GM21360 (cell line): ENCODE measurements around the gene SMC6.

Experiments used
- ATAC-seq: cut with Tn5 transposase; IDR thresholded peaks from one replicate; pipeline ENCODE4 v1.9.1; 2021; ENCODE audit warnings: mild to moderate bottlenecking, moderate library complexity; ENCODE audit not compliant: unreplicated experiment

The SMC6 gene

DNA sequence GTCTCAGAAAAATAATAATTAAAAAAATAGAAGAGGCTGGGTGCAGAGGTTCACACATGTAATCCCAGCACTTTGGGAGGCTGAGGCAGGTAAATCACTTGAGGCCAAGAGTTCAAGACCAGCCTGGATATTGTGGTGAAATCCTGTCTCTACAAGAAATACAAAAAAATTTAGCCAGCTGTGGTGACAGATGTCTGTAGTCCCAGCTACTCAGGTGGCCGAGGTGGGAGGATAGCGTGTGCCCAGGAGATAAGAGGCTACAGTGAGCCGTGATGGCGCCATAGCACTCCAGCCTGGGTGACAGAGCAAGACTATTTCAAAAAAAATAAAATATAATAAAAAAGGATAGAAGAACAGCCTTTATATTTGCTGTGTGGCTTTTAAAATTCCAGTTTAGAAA, 35.9 kb downstream of the SMC6 start:
- no peak for ATAC-seq

DNA sequence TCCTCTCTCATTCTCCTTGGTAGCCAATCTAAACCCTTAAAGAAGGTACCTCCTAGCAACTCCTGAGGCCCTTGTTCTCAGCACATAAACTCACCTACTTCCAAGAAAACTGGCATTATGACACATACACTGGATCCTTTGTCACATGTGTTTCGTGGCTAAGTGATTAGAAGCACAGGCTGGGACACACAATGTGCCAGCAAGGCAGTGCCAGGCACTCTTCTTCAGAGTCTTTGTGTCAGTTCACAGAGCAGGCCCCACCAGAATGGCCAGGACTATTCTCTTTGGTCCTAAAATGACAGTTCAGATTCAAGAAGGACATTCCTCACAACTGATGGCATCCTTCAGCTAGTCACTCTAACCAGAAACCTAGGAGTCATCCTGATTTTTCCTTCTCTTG, 40.3 kb downstream of the SMC6 start:
- no peak for ATAC-seq

DNA sequence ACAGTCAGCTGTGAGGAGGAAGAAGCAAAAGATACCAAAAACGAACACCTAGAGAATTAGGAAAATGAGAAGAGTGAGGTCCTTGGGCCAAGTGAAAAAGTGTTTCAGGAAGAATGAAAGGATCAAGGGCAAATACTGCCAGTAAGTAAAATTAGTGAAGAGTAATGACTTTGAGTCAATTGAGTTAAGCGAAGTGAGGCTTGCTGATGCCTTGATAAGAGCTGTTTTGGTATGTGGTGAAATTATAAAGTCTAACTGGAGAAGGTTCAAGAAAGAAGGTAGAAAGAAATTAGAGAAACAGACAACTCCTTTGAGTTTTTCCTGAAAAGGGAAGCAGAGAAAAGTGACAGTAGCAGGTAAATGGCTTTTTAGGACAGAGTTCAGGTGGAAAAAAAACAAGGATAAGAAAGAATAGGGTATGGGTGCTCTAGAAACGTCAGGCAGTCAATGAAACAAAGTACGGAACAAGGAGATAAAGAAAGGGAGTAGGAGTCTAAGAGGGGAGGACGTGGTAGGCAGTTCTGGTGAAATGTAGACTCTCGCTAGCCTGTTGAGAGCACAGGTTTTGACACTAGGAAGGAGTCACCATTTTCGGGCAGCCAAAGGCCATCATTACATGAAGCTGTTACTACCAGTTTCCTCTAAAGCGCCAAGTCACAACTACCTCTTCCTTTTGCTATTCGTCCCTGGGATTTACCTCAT, 42.9 kb downstream of the SMC6 start:
- no peak for ATAC-seq

GRCh38 chr2:17709897-17710296, 43.7 kb downstream of the SMC6 start:
- no peak for ATAC-seq

DNA sequence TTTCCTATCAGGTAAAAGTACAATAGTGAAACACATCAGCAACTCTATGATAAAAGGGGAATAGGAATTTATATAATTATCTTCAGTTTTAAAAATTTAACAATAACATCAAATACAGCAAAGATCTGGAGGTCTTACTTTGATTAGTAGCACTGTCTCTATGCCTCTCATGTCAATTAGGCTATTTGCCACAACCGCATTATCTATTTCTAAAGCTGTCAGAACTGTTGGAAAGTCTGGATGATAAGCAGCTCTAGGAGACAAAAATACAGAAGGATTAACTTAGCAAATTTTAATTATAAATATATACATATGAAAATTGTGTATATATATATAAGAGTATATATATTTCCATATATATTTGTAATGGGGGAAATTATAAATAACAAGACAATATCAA, 45.1 kb downstream of the SMC6 start:
- no peak for ATAC-seq

GRCh38 chr2:17706845-17707244, 46.8 kb downstream of the SMC6 start:
- no peak for ATAC-seq

GRCh38 chr2:17690776-17691175, 62.8 kb downstream of the SMC6 start:
- ATAC-seq = no peak

DNA sequence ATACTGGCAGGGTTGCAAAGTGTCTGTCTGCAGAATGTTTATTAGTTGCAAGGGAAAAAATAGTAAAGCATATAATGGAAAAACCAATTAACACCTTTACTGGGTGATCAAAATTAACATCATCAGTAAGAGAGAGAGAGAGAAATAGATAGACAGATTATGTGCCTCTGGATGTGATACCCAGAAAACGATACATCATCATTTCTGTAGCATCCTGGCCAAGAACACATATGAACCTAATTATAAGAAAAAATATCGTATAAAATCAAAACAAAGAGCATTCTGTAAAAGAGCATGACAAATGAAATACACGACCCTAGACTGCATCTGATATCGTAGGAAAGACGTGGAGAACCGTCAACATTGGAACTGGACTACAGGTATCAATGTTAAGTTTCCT, 64.6 kb downstream of the SMC6 start:
- ATAC-seq = no peak

DNA sequence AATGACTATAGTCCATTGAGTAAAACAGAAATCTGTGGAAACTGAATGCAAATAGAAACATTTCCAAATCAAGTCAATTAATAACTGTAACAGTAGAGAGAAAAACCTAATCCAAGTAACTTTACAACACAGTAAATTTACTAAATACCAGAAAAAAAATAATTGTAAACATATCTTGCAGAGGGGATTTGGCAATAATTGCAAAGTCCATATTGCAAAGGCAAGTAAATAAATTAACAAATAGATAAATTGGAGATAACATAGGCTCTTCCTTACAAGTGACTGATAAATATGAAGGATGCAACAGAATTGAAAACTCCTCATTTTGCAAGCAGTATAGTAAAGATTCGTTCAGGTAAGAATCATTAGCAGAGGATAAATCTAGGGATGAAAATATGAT, 65.0 kb downstream of the SMC6 start:
- no peak for ATAC-seq

DNA sequence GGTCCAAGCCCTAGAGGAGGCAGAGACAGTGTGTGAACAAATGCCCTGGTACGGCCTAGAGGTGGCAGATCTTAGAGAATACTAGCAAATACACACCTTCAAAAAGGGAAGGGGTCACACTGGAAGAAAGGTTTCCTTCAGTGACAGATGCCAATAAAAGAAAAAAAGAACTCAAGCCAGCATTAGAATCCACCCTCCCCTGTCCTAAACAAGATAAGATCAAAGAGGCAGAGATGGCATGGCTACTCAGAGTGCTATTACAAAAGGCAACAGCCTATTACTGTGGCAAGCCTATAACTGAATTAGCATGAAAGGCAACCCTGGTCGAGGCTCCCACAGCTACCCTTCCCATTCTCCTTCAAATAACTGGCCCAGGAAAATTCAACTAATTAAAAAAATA, 69.6 kb downstream of the SMC6 start:
- no peak for ATAC-seq

DNA sequence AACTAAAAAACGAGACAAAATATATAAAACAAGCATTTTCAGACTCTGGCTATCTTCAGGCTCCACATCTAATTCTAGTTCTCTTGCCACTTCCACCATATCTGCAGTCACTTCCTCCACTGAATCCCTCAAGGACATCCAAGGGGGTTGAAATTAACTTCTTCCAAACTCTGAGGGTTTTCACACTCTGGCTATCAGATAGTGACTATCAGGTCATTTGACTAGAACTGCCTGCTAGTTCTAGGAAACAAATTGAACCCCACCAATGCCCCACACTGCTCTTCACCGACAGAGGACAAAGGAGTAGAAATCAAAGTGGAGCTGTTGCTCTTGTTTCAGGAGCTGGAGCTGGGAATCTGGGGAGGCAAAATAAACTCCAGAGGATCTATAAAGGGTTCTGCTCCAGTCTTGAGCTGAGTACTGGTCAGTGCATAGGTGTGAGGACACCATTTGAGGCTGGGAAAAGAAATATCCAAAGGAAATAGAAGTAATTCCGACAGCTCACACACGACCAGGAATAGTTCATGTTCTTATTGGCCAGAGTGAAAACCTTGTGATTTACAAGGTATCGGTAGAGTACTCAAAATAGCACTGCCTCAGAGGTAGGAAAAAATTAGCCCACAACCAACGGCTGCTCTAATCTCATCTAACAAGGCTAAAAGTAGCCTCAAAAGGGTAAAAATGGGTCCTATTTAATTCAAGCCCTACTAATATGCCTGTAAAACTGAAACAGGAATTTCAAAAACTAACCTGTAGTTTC, 71.3 kb downstream of the SMC6 start:
- ATAC-seq = no peak

DNA sequence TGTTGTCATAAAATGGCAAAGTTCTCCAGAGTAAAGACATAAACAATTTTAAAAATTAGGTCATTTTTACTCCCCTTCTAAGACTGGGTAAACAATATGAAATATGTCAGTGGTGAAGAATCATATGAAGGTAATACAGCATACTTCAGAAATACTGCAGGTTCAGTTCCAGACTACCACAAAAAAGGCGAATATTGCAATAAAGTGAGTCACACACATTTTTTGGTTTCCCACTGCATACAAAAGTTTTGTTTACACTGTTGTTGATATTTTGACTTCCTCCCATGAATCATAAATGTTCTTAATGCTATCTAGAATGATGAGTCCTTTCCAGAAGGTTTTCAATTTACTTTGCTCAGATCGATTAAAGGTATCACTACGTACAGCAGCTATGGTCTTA, 73.5 kb downstream of the SMC6 start:
- no peak for ATAC-seq

- ATAC-seq = no peak
Measured at GRCh38 chr2:17674817-17675216, 78.8 kb downstream of the SMC6 start.

DNA sequence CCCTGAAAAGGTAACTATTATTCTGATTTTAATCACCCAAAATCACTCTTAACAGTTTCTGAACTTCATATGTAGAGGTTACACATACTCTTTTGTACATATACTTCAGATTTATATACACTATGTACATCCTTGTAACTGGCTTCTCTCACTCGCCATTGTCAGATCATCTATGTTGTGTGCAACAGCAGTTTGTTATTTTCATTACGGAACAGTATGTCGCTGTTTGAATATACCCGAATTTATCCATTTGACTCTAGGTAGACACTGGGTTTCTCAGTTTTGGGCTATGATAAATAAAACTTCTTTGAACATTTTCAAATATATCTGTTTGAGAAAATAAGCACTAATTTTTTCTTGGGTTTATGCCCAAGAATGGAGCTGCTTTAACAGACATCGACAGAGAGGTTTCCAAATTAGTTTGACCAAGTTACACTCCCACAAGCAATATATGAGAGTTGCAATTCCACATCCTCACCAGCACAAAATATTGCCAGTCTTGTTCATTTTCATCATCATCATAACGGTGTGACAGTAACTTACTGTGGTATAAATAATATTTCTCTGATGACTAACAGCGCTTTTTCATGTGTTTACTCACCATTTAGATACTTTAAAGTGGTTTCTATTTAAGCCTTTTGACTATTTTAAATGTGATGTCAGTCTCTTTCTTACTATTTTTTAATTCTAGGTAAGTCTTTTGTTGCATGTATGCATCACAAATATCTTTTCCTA, 80.9 kb downstream of the SMC6 start:
- no peak for ATAC-seq

GRCh38 chr2:17667898-17668297, 85.7 kb downstream of the SMC6 start:
- ATAC-seq = no peak

GRCh38 chr2:17664534-17664933, 89.1 kb downstream of the SMC6 start:
- ATAC-seq = no peak

GRCh38 chr2:17662723-17663122, 90.9 kb downstream of the SMC6 start:
- no peak for ATAC-seq

DNA sequence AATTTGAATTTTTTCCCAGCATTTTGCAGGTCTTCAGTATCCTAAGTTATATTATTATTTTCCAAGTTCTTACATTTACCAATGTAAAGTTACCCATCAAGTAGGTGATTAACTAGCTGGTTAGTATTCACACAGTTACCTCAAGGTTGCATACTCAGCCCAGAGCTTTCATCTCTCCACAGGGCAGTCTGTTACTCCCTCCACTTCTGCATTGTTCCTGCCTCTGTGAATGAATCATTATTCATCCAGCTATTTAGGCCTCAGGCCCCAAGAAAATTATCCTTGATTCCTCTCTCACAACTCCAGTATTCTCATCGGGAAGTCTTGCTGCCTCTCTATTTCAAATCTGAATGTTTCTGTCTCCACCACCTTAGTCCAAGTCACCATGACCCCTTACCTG, 92.2 kb downstream of the SMC6 start:
- ATAC-seq = no peak

GRCh38 chr2:17660219-17660618, 93.4 kb downstream of the SMC6 start:
- no peak for ATAC-seq

DNA sequence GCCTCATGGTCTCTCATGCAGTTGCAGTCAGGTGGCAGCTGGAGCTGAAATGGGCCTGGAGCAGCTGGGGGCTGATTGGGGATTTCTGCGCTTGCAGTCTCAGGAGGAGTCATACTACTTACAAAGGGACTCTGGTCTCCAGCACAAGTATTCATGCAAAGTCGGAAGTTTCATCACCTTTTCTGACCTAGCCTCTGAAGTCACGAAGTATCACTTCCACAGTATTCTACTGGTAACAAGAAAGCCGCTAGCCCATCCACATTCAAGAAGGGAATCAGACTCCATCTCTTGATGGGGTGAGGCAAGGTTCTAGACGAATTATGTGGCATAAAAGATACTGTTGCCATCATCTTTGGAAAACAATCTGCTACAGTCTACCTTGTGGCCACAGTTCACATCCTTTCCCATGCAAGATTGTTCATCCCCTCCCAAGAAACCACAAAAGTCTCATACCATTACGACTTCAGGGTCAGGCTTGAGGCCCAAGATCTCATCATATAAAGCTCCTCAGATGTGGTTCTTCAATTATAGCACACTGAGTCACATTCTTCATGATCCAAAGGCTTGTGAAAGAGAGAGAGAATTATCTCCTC, 95.3 kb downstream of the SMC6 start:
- peak; percentile 82 for ATAC-seq

- no peak for ATAC-seq
Measured at GRCh38 chr2:17657759-17658158, 95.9 kb downstream of the SMC6 start.
